WTC11 (cell line): Measurements from ENCODE around the gene MOV10L1. TPM values are rescaled to one million over a fixed set of nuclear protein-coding genes. Genes with fewer than 3 reads are reported as not detected.

Source experiments
- ATAC-seq: fragments of 200-7000 bp; cut with Tn5 transposase; 2 replicates; pipeline ENCODE4 v1.10.0; 2021; ENCODE audit warnings: mild to moderate bottlenecking, moderate library complexity
- CTCF ChIA-PET: fragments of 300-600 bp; sonication (Branson Sonifier 250); formaldehyde crosslinking; loops from one replicate; lab custom pipeline; 2021; ENCODE audit warnings: antibody characterized with exemption; lab: Charles Lee
- POLR2A ChIA-PET: fragments of 350-600 bp; sonication (Branson Sonifier 250); formaldehyde crosslinking; loops from one replicate; lab custom pipeline; 2021; ENCODE audit warnings: antibody characterized with exemption; lab: Charles Lee
- DNase-seq: peaks from one replicate; pipeline ENCODE4 v3.0.0; 2021; ENCODE audit warnings: low spot score
- H3K27ac Mint-ChIP-seq: 2 replicates; pipeline ENCODE4 v1.8.0; 2021; ENCODE audit warnings: mixed read lengths
- H3K27me3 Mint-ChIP-seq: 2 replicates; pipeline ENCODE4 v1.8.0; 2021; ENCODE audit warnings: low read depth, mild to moderate bottlenecking, moderate library complexity, mixed read lengths
- H3K36me3 Mint-ChIP-seq: 2 replicates; pipeline ENCODE4 v1.8.0; 2021; ENCODE audit warnings: mixed read lengths
- H3K4me1 Mint-ChIP-seq: 2 replicates; pipeline ENCODE4 v1.8.0; 2022; ENCODE audit warnings: mixed read lengths
- H3K4me3 Mint-ChIP-seq: 2 replicates; pipeline ENCODE4 v1.8.0; 2021; ENCODE audit warnings: mild to moderate bottlenecking, moderate library complexity, mixed read lengths
- H3K9me3 Mint-ChIP-seq: 2 replicates; pipeline ENCODE4 v1.8.0; 2021; ENCODE audit warnings: mixed read lengths
- AR ChIP-seq: fragments of 250-450 bp; sonication (Bioruptor Pico); IDR thresholded peaks from 2 replicates; pipeline ENCODE4 v1.9.0; 2021; ENCODE audit warnings: mild to moderate bottlenecking
- ATF3 ChIP-seq: sonication (generic); formaldehyde crosslinking; conservative IDR thresholded peaks from 2 replicates; pipeline ENCODE4 v1.8.1; 2022; ENCODE audit warnings: mild to moderate bottlenecking, missing genetic modification reagents
- ATF6 ChIP-seq: sonication (generic); formaldehyde crosslinking; IDR thresholded peaks from 2 replicates; pipeline ENCODE4 v1.8.1; 2023; ENCODE audit warnings: mild to moderate bottlenecking, missing genetic modification reagents
- CBFB ChIP-seq: sonication (generic); formaldehyde crosslinking; IDR thresholded peaks from 2 replicates; pipeline ENCODE4 v1.8.1; 2022; ENCODE audit warnings: mild to moderate bottlenecking, low read depth, missing genetic modification reagents
- ERG ChIP-seq: fragments of 250-450 bp; sonication (Bioruptor Pico); IDR thresholded peaks from 2 replicates; pipeline ENCODE4 v1.8.0; 2021; ENCODE audit warnings: mild to moderate bottlenecking
- FOXJ3 ChIP-seq: sonication (generic); formaldehyde crosslinking; IDR thresholded peaks from 2 replicates; pipeline ENCODE4 v1.9.0; 2021; ENCODE audit warnings: missing genetic modification reagents, mild to moderate bottlenecking, borderline replicate concordance
- GTF2I ChIP-seq: fragments of 250-450 bp; sonication (Bioruptor Pico); conservative IDR thresholded peaks from 2 replicates; pipeline ENCODE4 v1.4.0; 2021; ENCODE audit warnings: mild to moderate bottlenecking
- HMGXB4 ChIP-seq: sonication (generic); formaldehyde crosslinking; IDR thresholded peaks from 2 replicates; pipeline ENCODE4 v1.8.1; 2023; ENCODE audit warnings: mild to moderate bottlenecking, moderate library complexity, missing genetic modification reagents
- IRF1 ChIP-seq: sonication (generic); formaldehyde crosslinking; IDR thresholded peaks from 2 replicates; pipeline ENCODE4 v1.8.0; 2023; ENCODE audit warnings: missing genetic modification reagents
- IRF2 ChIP-seq: sonication (generic); formaldehyde crosslinking; IDR thresholded peaks from 2 replicates; pipeline ENCODE4 v1.8.0; 2022; ENCODE audit warnings: low read depth, missing genetic modification reagents, borderline replicate concordance
- MXD4 ChIP-seq: fragments of 250-450 bp; sonication (Bioruptor Pico); IDR thresholded peaks from 2 replicates; pipeline ENCODE4 v1.8.0; 2021; ENCODE audit warnings: mild to moderate bottlenecking, moderate library complexity, borderline replicate concordance
- ZMAT4 ChIP-seq: fragments of 250-450 bp; sonication (Bioruptor Pico); IDR thresholded peaks from 2 replicates; pipeline ENCODE4 v1.9.0; 2021; ENCODE audit warnings: mild to moderate bottlenecking
- ZNF138 ChIP-seq: sonication (generic); formaldehyde crosslinking; conservative IDR thresholded peaks from 2 replicates; pipeline ENCODE4 v1.8.1; 2022; ENCODE audit warnings: mild to moderate bottlenecking, moderate library complexity, missing genetic modification reagents
- ZNF219 ChIP-seq: sonication (generic); formaldehyde crosslinking; IDR thresholded peaks from 2 replicates; pipeline ENCODE4 v1.8.0; 2023; ENCODE audit warnings: missing genetic modification reagents, mild to moderate bottlenecking, borderline replicate concordance
- ZNF425 ChIP-seq: fragments of 250-450 bp; sonication (Bioruptor Pico); conservative IDR thresholded peaks from 2 replicates; pipeline ENCODE4 v1.9.0; 2021; ENCODE audit warnings: mild to moderate bottlenecking
- ZNF512 ChIP-seq: sonication (generic); formaldehyde crosslinking; IDR thresholded peaks from 2 replicates; pipeline ENCODE4 v1.8.1; 2022; ENCODE audit warnings: missing genetic modification reagents, borderline replicate concordance
- total RNA-seq: library from RNA; stranded (reverse); gene quantifications from 3 replicates; pipeline ENCODE4 v1.2.3, GENCODE V29; 2021

The MOV10L1 gene
- total RNA-seq, 1 experiment from 2014 or later, result not detected

GRCh38 chr22:50123119-50123518, 33.3 kb downstream of the MOV10L1 start:
- TF ChIP-seq FOXJ3 (no peak), ERG (no peak), ZMAT4 (no peak), HMGXB4 (no peak), CBFB (no peak), AR (CRISPR knock-in tag) (no peak), ZNF425 (CRISPR knock-in tag) (no peak), ZNF219 (no peak), ATF6 (CRISPR knock-in tag) (no peak), ATF3 (CRISPR knock-in tag) (no peak), ZNF512 (CRISPR knock-in tag) (no peak), MXD4 (no peak), GTF2I (no peak), IRF1 (no peak), ZNF138 (CRISPR knock-in tag) (no peak), IRF2 (no peak)
- no peaks in the 10 kb centered on the region for H3K4me1 Mint-ChIP-seq
- POLR2A ChIA-PET, result no interaction called here
- H3K27ac Mint-ChIP-seq, result no peak overlapping the region
- DNase-seq, result no peak
- H3K4me3 Mint-ChIP-seq, result no peak overlapping the region
- no peaks in the 10 kb centered on the region for H3K36me3 Mint-ChIP-seq
- H3K27me3 Mint-ChIP-seq, result peaks cover 2% of the 10 kb centered on the region; the same call in 1 of the 2 replicates
- H3K9me3 Mint-ChIP-seq, result peaks cover 20% of the 10 kb centered on the region
- ATAC-seq, result no peak
- CTCF ChIA-PET, result no interaction called here
